Measurements from ENCODE around the gene SGTA.
"Not testable (repeated sequence)": the region's sequence is repeated elsewhere in the genome, so short reads cannot be mapped to it uniquely, and the experiment has no call there.

The SGTA gene

GRCh38 chr19:2782936-2783780 is at the start of gene SGTA:
SGTA (minus strand) TSS chr19:2783273; CDS start chr19:2769068, 14,205 bp downstream.
- DNase-seq, result peak; percentile 98

- no peak for DNase-seq
Observed at GRCh38 chr19:2827840-2828489, 44.9 kb upstream of the SGTA start.

- DNase-seq, result no peak
Observed at GRCh38 chr19:2827022-2827421, 43.9 kb upstream of the SGTA start.

- DNase-seq, result no peak
Observed at GRCh38 chr19:2824129-2824528, 41.1 kb upstream of the SGTA start.

GRCh38 chr19:2823646-2824045 is 40.6 kb upstream of the SGTA start:
- DNase-seq, result no peak

- DNase-seq, result no peak
Observed at GRCh38 chr19:2822846-2823245, 39.8 kb upstream of the SGTA start.

- peak; percentile 6 for DNase-seq
Observed at GRCh38 chr19:2820112-2820702, 37.1 kb upstream of the SGTA start.

- DNase-seq, result peak; percentile 97
Observed at GRCh38 chr19:2819540-2820111, 36.6 kb upstream of the SGTA start, which contains the start of gene ZNF554. ZNF554 (plus strand) TSS chr19:2819868; CDS start chr19:2820072, 204 bp downstream.

GRCh38 chr19:2817237-2817829 is 34.3 kb upstream of the SGTA start:
- DNase-seq, result not testable (repeated sequence)

GRCh38 chr19:2816641-2817040 is 33.6 kb upstream of the SGTA start:
- DNase-seq, result no peak

- DNase-seq, result no peak
Observed at GRCh38 chr19:2815923-2816322, 32.9 kb upstream of the SGTA start.

- DNase-seq, result no peak
Observed at GRCh38 chr19:2815191-2815614, 32.1 kb upstream of the SGTA start.

GRCh38 chr19:2814426-2814825 is 31.4 kb upstream of the SGTA start:
- no peak for DNase-seq

- DNase-seq, result no peak
Observed at GRCh38 chr19:2813235-2814160, 30.4 kb upstream of the SGTA start.

GRCh38 chr19:2812414-2813234 is 29.6 kb upstream of the SGTA start:
- no peak for DNase-seq

GRCh38 chr19:2811735-2812413 is 28.8 kb upstream of the SGTA start:
- no peak for DNase-seq

GRCh38 chr19:2811221-2811722 is 28.2 kb upstream of the SGTA start:
- DNase-seq, result no peak

GRCh38 chr19:2810141-2811091 is 27.3 kb upstream of the SGTA start:
- no peak for DNase-seq

All from activated naive CD4-positive, alpha-beta T cell treated with Interleukin-2 at 50 U/mL for 16 hours (primary cell).